Measurements from ENCODE around the gene RERE.
"Not testable (repeated sequence)": the region's sequence is repeated elsewhere in the genome, so short reads cannot be mapped to it uniquely, and the experiment has no call there.

Gene RERE

GRCh38 chr1:8464377-8464776, 353.1 kb downstream of the RERE start:
- DNase-seq = no peak

- no peak for DNase-seq
These were observed 354.1 kb downstream of the RERE start for GRCh38 chr1:8463144-8463927.

DNA sequence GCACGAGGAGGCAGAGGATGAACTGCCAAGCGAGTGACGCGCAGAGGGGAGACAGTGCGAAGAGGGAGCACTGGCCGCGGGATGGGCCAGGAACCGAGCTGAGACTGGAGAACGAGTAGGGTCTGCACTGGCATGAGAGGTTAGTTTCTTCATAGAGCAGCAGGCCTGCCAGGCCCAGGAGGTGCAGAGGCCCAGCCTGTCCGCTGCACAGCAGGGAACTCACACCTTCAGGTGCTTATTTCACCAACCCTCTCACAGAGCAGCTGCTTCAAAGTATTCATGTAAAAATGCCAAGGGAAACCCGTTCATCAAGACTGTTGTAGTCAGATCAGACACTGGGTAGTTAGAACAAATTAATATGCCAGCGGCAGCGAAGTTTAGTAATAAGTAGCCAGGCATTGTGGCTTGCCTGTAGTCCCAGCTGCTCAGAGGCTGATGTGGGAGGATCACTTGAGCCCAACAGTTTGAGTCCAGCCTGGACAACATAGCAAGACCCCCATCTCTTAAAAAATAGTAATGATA, 355.0 kb downstream of the RERE start:
- DNase-seq = no peak

GRCh38 chr1:8461351-8462110, 355.9 kb downstream of the RERE start:
- no peak for DNase-seq

GRCh38 chr1:8460784-8461183, 356.7 kb downstream of the RERE start:
- DNase-seq = no peak

- no peak for DNase-seq
These were observed 357.3 kb downstream of the RERE start for GRCh38 chr1:8460132-8460544.

DNA sequence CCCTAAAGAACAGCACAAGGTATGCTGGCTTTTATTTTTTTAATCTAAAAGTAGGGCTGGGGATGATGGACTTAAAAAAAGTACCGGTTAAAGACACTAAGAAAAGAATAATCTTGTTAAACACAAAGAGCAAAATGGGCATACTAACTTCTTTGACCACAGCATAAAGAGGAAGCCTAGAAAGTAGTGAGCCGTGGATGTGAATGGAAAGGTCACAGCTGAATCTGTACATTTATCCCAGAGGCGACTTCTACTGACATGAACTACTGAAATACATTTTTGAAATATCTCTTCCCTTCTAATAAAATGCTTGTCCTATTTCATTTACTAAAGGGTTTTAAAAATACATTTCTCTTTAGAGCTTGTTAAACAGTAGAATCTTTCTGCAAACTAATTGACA, 358.8 kb downstream of the RERE start:
- DNase-seq = no peak

DNA sequence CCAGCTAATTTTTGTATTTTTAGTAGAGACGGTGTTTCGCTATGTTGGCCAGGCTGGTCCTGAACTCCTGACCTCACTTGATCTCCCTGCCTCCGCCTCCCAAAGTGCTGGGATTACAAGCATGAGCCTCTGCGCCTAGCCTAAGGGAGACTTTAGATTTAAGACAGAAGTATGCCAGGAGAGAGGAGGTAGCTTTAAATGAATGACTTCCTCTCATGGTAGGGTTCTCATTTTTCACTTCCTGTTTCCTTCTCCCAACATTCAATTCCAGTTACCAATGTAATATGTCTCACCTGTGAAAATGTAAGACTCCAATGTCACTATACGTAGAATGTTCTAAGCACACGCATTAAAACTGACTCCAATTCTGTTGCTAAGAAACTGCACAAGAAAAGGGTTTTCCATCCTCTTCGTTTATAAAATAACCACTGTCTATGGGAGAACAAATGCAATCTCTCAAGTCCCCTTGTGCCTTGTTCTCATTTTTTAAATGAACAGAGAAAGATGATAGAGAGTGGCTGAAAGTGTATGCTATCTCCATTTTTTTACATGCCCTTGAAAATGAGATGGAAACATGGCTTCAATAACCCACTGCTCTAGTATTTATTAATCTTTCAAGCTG, 359.6 kb downstream of the RERE start:
- peak; percentile 25 to 37 for DNase-seq

DNA sequence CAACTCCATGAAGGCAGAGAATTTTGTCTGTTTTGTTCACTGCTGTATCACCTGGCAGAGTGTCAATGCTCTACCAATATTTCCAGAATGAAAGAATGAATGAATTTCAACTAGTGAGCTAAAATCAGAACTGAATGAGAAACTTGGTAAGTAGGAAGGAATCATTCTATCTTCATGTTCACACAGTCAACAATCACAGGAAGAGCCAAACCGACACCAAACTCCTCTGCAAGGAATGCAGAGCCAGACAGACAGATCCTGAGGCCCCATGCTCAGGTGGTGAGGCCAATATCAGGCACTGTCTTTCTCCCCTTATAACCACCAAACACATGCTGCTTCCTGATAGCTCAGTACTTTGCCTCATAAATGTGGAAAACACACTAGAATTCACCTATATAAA, 360.4 kb downstream of the RERE start:
- no peak for DNase-seq

- DNase-seq = no peak
These were observed 361.0 kb downstream of the RERE start for GRCh38 chr1:8456308-8456912.

DNA sequence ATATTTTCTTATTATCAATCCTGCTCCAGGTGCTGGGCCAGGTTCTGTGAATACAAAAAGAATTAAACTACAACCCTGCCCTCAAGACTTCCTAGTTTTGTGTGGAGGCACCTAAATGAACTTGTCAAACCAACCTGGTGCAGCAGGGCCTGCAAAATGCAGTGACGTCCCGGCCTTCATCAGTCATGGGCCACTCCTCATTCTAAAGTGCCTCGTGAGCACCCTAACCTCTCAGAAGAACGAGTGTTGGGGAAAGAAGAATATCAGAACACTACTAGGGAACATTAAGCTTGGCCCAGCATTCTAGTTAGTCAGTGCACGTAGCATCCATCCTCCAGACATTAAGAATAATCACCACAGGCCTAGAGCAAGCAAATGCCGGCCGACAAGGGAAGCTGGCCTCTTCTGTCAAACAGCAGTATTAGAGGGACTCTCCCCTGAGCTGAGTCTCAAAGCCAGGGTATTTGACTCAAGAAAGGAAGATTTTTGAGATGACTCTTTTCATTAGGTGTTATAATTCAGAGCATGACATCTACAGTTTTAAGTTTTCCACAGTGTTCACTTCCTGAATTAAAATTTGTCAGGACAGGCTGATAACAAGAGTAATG, 361.6 kb downstream of the RERE start:
- DNase-seq = no peak

DNA sequence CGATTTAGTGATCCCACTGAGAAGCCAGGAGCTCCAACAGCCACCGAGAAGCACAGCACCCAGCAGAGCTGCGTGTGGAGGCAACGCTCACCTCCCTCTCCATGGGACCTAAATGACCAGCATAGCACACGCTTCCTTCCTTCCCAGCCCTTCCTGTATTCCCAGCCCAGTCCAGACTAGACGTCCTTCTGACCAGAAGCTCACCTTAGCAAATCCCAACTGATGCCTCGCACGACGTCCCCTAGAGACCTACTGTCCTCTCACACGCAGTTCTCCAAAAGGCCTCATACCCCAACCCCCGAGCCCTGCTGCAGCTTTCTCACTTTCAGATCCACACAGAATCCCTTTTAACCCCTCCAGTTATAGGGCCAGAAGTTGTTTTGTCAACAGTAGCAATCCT, 367.1 kb downstream of the RERE start:
- DNase-seq = no peak

DNA sequence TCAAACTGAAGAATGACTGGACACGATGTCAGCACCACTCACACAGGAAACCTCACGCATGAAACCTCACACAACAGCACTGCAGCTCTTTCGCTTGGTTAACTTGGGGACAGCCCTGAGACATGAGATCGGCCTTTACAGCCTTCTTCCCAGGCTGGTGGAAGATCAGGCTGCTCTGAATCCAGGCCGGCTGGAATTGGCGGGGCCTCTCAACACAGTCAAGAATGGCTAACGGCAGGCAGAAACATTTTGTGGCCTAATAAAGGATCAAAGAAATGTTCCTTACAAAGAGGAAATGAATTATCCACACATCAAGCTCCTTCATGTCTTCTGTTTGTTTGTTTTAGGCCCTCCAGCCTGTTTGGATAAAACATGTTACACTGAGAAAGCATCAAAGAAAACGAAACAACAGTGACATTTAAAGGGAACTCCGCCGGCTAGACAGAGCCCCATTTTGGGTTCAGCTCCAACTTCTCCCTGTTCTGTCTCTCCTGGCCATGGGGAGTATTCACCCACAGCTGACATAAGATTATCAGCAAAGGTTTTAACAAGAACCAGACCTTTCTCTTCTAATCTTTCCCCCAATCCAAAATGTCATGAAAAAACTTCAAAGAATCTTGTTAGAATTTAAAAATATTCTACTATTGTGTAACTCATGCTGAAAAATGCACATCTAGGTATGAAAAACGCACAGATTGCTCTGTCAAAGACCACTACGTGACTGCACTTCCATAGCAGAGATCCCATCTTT, 368.4 kb downstream of the RERE start:
- no peak for DNase-seq

DNA sequence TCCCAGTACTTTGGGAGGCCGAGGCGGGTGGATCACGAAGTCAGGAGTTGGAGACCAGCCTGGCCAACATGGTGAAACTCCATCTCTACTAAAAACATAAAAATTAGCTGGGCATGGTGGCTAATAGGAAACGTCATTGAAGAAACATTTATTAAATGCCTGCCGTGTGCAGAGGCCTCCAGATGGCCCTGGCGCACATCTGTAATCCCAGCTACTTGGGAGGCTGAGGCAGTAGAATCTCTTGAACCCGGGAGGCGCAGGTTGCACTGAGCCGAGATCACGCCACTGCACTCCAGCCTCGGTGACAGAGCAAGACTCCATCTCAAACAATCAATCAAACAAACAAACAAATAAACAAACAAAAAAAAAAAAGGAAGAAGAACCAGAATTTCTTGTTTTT, 368.9 kb downstream of the RERE start:
- DNase-seq = not testable (repeated sequence)

DNA sequence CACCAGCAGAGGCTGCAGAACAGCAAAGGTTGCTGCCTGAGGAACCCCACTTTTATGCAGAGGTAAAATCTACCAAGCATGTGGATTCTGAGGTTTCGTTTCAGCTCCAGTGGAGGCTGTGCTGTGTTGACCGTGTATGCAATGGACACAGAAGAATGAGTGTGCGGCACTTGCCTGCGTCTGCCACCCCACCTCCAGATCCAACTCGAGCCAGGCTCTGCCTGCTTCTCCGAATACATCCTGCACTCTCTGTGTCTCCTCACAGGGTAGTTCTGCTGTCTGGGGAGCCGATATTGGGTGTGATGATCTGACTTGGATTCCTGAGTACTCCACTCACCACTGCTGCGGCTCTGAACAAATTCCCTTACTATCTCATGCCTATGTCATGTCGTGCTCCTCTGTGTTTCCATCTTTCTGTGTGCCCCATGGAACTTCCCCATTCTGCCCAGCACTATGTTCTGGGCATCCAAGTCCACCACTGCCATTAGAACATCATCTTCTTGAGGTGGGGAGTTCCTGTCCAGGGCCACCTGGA, 369.8 kb downstream of the RERE start:
- DNase-seq = no peak

- not testable (repeated sequence) for DNase-seq
These were observed 371.3 kb downstream of the RERE start for GRCh38 chr1:8446119-8446518.

DNA sequence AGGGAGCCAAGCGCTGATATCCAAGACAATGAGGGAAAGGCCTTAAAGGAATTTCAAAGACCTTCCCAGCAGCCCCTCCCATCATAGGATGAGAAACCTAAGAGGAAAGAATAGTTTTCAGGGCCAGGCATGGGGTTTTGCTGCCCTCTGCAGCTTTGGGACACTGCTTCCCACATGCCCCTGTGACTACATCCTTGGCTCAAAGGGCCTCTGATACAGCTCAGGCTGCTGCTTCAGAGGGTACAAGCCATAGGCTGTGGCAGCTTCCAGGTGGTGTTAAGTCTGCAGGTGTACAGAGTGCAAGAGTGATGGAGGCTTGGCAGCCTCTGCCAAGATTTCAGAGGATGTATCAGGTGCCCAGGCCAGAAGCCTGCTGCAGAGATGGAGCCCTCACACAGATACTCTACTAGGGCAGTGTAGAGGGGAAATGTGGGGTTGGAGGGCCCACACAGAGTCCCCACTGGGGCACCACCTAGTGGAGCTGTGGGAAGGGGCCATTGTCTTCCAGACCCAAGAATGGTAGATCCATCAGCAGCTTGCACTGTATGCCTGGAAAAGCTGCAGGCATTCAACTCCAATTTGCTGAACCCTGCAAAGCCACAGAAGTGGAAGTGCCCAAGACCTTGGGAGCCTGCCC, 373.8 kb downstream of the RERE start:
- peak; percentile 20 to 40 for DNase-seq

GRCh38 chr1:8441426-8441825, 376.0 kb downstream of the RERE start:
- DNase-seq = no peak

DNA sequence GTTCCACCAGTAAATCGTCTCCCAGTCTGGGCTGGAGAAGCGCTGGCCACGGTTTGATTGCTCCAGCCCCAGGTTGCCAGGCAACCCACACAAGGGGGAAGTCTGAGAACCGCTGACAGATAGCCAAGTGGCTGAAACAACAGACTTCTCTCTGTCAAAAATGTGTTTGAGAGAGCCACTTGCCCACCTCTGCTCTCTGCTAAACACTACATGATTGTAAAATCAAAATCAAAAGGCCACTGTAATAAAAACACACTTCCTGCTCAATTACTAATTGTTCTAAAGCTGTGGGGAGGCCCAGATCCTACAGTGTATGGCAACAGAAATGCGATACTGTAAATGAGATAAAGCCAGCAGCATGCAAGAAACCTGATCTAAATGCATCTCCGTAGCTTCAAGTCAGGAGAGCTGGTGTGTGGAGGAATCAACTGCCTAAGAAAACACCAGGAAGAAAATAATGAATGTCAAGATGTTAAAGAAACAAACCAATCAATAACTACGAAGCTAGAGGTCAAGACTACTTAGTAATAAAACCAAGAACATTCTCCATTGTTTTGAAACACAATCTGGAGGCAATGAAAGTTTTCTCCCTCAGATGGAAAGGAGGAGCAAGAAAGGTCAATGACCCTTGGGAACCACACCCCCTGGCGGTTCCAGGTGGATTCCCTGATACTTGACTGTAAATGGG, 378.3 kb downstream of the RERE start:
- DNase-seq = peak; percentile 72 to 87

DNA sequence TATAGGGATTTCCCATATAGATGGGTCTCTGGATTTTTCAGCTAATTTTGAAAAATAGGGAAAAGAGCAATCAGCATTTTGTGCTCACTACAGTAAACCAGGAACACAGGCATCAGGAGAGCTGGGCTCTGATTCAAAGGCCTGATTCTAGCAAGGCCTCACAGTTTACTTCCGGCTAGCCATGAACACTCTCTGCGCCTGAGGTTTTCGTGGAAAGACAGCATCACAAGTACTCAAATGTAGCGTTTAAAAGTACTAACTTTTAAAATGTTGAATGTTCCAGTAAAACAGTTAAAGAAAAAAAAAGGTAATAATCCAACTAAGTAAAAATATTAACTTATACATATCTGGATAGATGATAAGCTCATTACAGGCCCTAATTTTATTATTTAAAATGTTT, 379.0 kb downstream of the RERE start:
- no peak for DNase-seq

DNA sequence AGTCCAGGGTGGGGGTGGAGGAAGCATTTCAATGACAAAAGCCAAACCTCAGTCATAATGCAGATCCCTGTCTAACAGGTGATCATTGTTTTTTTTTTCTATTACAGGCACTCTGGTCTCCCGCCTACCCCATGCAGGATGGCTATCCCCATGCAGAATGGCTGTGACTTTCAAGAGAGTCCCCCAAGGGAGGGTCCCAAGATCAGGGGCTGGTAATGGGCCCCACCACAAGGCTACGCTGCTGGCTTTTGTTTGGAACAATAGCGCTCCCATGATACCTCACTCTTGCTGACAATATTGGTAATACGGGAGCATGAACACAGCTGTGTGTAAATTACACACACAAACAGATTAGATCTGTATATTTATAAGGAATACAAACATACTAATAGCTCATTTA, 380.1 kb downstream of the RERE start:
- no peak for DNase-seq

Measured in AML-193 (cell line).